Sigmoid colon (tissue), 4 donors: ENCODE results near the gene HMCN2.

Experiments
- CTCF ChIP-seq, 4 experiments: fragments of 450-650 bp in 3 of 4; fragments of 200-600 bp in 1 of 4; IDR thresholded peaks; one replicate each; pipeline ENCODE4 v1.5.1; 2016 to 2019; ENCODE audit warnings: antibody characterized with exemption in 4 of 4, mild to moderate bottlenecking in 3 of 4, moderate library complexity in 2 of 4
- POLR2A ChIP-seq, 2 donors: fragments of 450-650 bp; IDR thresholded peaks; one replicate each; pipeline ENCODE4 v1.6.1; 2016; ENCODE audit warnings: antibody characterized with exemption in 2 of 2, mild to moderate bottlenecking in 2 of 2, moderate library complexity in 2 of 2
- POLR2AphosphoS5 ChIP-seq, 4 donors: sonication (generic); formaldehyde crosslinking; IDR thresholded peaks; one replicate each; pipeline ENCODE4 v1.6.1; 2017; ENCODE audit warnings: antibody characterized with exemption in 4 of 4

- TF ChIP-seq POLR2A (IDR thresholded peaks at IDR 0.05) (no peak), CTCF (IDR thresholded peaks at IDR 0.05) (no peak), POLR2AphosphoS5 (IDR thresholded peaks at IDR 0.05) (no peak)
Measured at GRCh38 chr9:130333712-130334062, 68.1 kb downstream of the HMCN2 start.
